ENCODE data around the gene DCLK2.

The DCLK2 gene

GRCh38 chr4:150123087-150123486 lies 44.8 kb downstream of the DCLK2 start:
- no peak for DNase-seq

GRCh38 chr4:150123796-150124677 lies 45.8 kb downstream of the DCLK2 start:
- DNase-seq, result no peak

- DNase-seq, result no peak
Measured at GRCh38 chr4:150126201-150126863, 48.1 kb downstream of the DCLK2 start.

GRCh38 chr4:150126864-150127203 lies 48.6 kb downstream of the DCLK2 start:
- no peak for DNase-seq

- no peak for DNase-seq
Measured at GRCh38 chr4:150127757-150128156, 49.5 kb downstream of the DCLK2 start.

GRCh38 chr4:150130933-150131332 lies 52.7 kb downstream of the DCLK2 start:
- DNase-seq, result no peak

- no peak for DNase-seq
Measured at GRCh38 chr4:150131581-150132228, 53.5 kb downstream of the DCLK2 start.

GRCh38 chr4:150133605-150134004 lies 55.4 kb downstream of the DCLK2 start:
- DNase-seq, result no peak

GRCh38 chr4:150135134-150135772 lies 57.0 kb downstream of the DCLK2 start:
- DNase-seq, result no peak

- no peak for DNase-seq
Measured at GRCh38 chr4:150136036-150136435, 57.8 kb downstream of the DCLK2 start.

GRCh38 chr4:150136481-150136880 lies 58.2 kb downstream of the DCLK2 start:
- no peak for DNase-seq

- DNase-seq, result no peak
Measured at GRCh38 chr4:150139297-150139865, 61.1 kb downstream of the DCLK2 start.

GRCh38 chr4:150140774-150141400 lies 62.6 kb downstream of the DCLK2 start:
- DNase-seq, result no peak

GRCh38 chr4:150141756-150142155 lies 63.5 kb downstream of the DCLK2 start:
- DNase-seq, result no peak

- DNase-seq, result no peak
Measured at GRCh38 chr4:150142831-150143230, 64.6 kb downstream of the DCLK2 start.

GRCh38 chr4:150145090-150145945 lies 67.1 kb downstream of the DCLK2 start:
- DNase-seq, result no peak

GRCh38 chr4:150145946-150146340 lies 67.7 kb downstream of the DCLK2 start:
- DNase-seq, result no peak

- no peak for DNase-seq
Measured at GRCh38 chr4:150149381-150149780, 71.1 kb downstream of the DCLK2 start.

- DNase-seq, result no peak
Measured at GRCh38 chr4:150150629-150151062, 72.4 kb downstream of the DCLK2 start.

GRCh38 chr4:150152766-150153165 lies 74.5 kb downstream of the DCLK2 start:
- DNase-seq, result no peak

- no peak for DNase-seq
Measured at GRCh38 chr4:150155391-150155790, 77.1 kb downstream of the DCLK2 start.

- DNase-seq, result no peak
Measured at GRCh38 chr4:150156543-150156942, 78.3 kb downstream of the DCLK2 start.
